ENCODE results near the gene KIN. TPM values are rescaled to one million over a fixed set of nuclear protein-coding genes. Genes with fewer than 3 reads are reported as not detected.

The KIN gene
- total RNA-seq, 2 experiments from 2014 or later = 6.5 to 8.6 TPM

DNA sequence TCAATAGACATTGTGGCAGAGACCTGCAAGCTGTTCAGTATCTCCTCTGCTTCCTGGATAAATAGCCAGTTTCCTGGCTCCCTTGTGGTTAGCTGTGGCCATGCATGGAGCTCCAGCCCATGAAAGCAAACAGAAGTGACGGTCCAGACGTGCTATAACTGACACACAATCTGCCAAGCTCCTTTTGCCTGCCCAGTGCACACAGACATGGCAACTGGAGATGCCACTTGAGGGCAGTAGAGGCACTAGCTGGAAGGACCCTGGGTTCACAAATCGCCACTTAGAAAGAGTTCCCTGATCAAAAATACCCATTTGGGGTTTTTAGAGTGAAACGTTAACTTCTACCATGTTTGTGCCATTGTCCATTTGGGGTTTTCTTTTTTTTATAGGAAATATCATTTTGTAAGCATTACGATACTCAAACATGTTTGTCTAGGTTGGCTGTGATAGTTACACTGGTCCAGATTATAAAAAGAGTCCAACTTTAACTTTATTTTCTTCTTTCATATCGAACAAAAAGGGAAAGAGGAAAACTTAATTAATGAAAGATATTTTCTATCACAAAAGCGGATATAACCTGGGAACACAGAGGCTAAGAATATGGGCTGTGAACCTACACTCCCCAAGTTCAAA lies 31.3 kb downstream of the KIN start:
- ChIA-PET POLR2A (no interaction called here), CTCF (interaction anchor here (0.5 kb wide), 1 partner anchor 33 kb away, joined by 3 read pairs; no protein-coding TSS in a partner anchor)
- Histone ChIP-seq H3K4me3 (ENCODE audit: low read length) (no peak overlapping the region), H3K36me3 (ENCODE audit: insufficient read depth, low read length) (peaks cover 77% of the 10 kb centered on the region), H3K9me3 (ENCODE audit: control insufficient read depth in 1 of 2, insufficient read depth in 1 of 2, low read length in 2 of 2) (no peaks in the 10 kb centered on the region), H3K27me3 (ENCODE audit: control insufficient read depth in 1 of 2, insufficient read depth in 2 of 2, low read length in 2 of 2) (no peaks in the 10 kb centered on the region), H3K27ac (ENCODE audit: low read depth in 1 of 2, low read length in 2 of 2) (no peak overlapping the region), H3K4me1 (ENCODE audit: insufficient read depth, low read length) (no peaks in the 10 kb centered on the region)
- Mint-ChIP-seq H3K4me3 (no peak overlapping the region), H3K27ac (no peak overlapping the region), H3K27me3 (no peaks in the 10 kb centered on the region), H3K9me3 (no peaks in the 10 kb centered on the region), H3K36me3 (ENCODE audit: low read depth) (peaks cover 95% of the 10 kb centered on the region), H3K4me1 (ENCODE audit: low read depth) (no peaks in the 10 kb centered on the region)
- TF ChIP-seq CTCF (IDR thresholded peaks at IDR 0.05) = peak; percentile 42
- intact Hi-C loops (cut with DNase I, micrococcal nuclease) = loop anchor here in 1 of 2 experiments (1.0 kb wide), 1 partner anchor 1546 kb away; no protein-coding TSS in a partner anchor
- DNase-seq = peak in 7 of 14 experiments; percentile 4 to 42 (median 15)
- ATAC-seq (ENCODE audit: poor library complexity) = no peak

GRCh38 chr10:7755103-7755502 lies 32.7 kb downstream of the KIN start:
- Mint-ChIP-seq H3K27ac (no peak overlapping the region), H3K4me3 (no peak overlapping the region), H3K36me3 (ENCODE audit: low read depth) (peaks cover 83% of the 10 kb centered on the region), H3K27me3 (no peaks in the 10 kb centered on the region), H3K9me3 (no peaks in the 10 kb centered on the region), H3K4me1 (ENCODE audit: low read depth) (no peaks in the 10 kb centered on the region)
- intact Hi-C loops (cut with DNase I, micrococcal nuclease) = no loop called here
- Histone ChIP-seq H3K27me3 (ENCODE audit: control insufficient read depth in 1 of 2, insufficient read depth in 2 of 2, low read length in 2 of 2) (no peaks in the 10 kb centered on the region), H3K4me1 (ENCODE audit: insufficient read depth, low read length) (no peaks in the 10 kb centered on the region), H3K9me3 (ENCODE audit: control insufficient read depth in 1 of 2, insufficient read depth in 1 of 2, low read length in 2 of 2) (no peaks in the 10 kb centered on the region), H3K27ac (ENCODE audit: low read depth in 1 of 2, low read length in 2 of 2) (no peak overlapping the region), H3K36me3 (ENCODE audit: insufficient read depth, low read length) (peaks cover 66% of the 10 kb centered on the region), H3K4me3 (ENCODE audit: low read length) (no peak overlapping the region)
- ATAC-seq (ENCODE audit: poor library complexity) (no peak), DNase-seq (no peak)
- CTCF ChIA-PET = no interaction called here
- POLR2A ChIA-PET = interaction anchor here (0.6 to 1.7 kb wide), 2 partner anchors 63 to 647 kb away, joined by 3 to 4 read pairs; partner anchors contain the start of gene TAF3
- no peak for TF ChIP-seq CTCF (IDR thresholded peaks at IDR 0.05)

DNA sequence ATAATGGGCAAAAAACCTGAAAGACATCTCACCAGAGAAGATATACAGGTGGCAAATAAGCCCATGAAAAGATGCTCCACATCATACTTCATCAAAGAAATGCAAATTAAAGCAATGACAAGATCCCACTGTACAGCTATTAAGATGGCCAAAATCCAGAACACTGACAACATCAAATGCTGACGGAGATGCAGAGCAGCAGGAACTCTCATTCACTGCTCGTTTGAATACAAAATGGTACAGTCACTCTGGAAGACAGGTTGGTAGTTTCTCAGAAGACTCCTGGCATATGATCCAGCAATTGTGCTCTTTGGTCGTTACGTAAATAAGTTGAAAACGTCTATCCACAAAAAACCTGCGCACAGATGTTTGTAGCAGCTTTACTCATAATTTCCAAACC lies 35.5 kb downstream of the KIN start:
- no peaks in the 10 kb centered on the region for H3K9me3 ChIP-seq (ENCODE audit: control insufficient read depth in 1 of 2, insufficient read depth in 1 of 2, low read length in 2 of 2)
- H3K27ac Mint-ChIP-seq = no peak overlapping the region
- no peak overlapping the region for H3K4me3 ChIP-seq (ENCODE audit: low read length)
- intact Hi-C loops (cut with DNase I, micrococcal nuclease) = loop anchor here in 1 of 2 experiments (5.0 kb wide), 1 partner anchor 1550 kb away; no protein-coding TSS in a partner anchor
- POLR2A ChIA-PET = interaction anchor here (0.6 kb wide), 1 partner anchor 163 kb away, joined by 3 read pairs; no protein-coding TSS in a partner anchor
- no peaks in the 10 kb centered on the region for H3K4me1 ChIP-seq (ENCODE audit: insufficient read depth, low read length)
- H3K27me3 ChIP-seq (ENCODE audit: control insufficient read depth in 1 of 2, insufficient read depth in 2 of 2, low read length in 2 of 2) = no peaks in the 10 kb centered on the region
- H3K27me3 Mint-ChIP-seq = no peaks in the 10 kb centered on the region
- no peak overlapping the region for H3K4me3 Mint-ChIP-seq
- CTCF ChIA-PET = no interaction called here
- H3K27ac ChIP-seq (ENCODE audit: low read depth in 1 of 2, low read length in 2 of 2) = no peak overlapping the region
- DNase-seq = no peak
- H3K36me3 Mint-ChIP-seq (ENCODE audit: low read depth) = peaks cover 63% of the 10 kb centered on the region
- no peaks in the 10 kb centered on the region for H3K4me1 Mint-ChIP-seq (ENCODE audit: low read depth)
- no peak for ATAC-seq (ENCODE audit: poor library complexity)
- H3K36me3 ChIP-seq (ENCODE audit: insufficient read depth, low read length) = peaks cover 43% of the 10 kb centered on the region
- no peak for TF ChIP-seq CTCF (IDR thresholded peaks at IDR 0.05)
- H3K9me3 Mint-ChIP-seq = no peaks in the 10 kb centered on the region

Data from CD4-positive, alpha-beta T cell (primary cell).